PC-9 (cell line): ENCODE data around the gene S100A16. TPM values are rescaled to one million over a fixed set of nuclear protein-coding genes. Genes with fewer than 3 reads are reported as not detected.

Source experiments
- BruUV-seq: library from RNA; stranded (reverse); fragments of 400-500 nt; replicated peaks from 2 replicates; lab custom pipeline; 2021; lab: Mats Ljungman, UMichigan
- CTCF ChIA-PET: fragments of 300-600 bp; sonication (Branson Sonifier 250); formaldehyde crosslinking; loops from one replicate; lab custom pipeline; 2022; ENCODE audit warnings: antibody characterized with exemption; lab: Charles Lee
- POLR2A ChIA-PET: fragments of 300-600 bp; sonication (Branson Sonifier 250); formaldehyde crosslinking; loops from one replicate; lab custom pipeline; 2022; ENCODE audit warnings: antibody characterized with exemption; ENCODE audit not compliant: unreplicated experiment; lab: Charles Lee
- DNase-seq, 2 experiments: peaks; one replicate each; pipeline versions ENCODE4 v3.0.0 to v3.0.0-alpha.2; 2015 to 2022; ENCODE audit warnings: mixed read lengths in 1 of 2
- H2AFZ ChIP-seq: fragments of 200-600 bp; sonication (generic); 2 replicates; pipeline ENCODE4 v1.8.1; 2017; ENCODE audit warnings: antibody characterized with exemption
- H3F3A ChIP-seq: fragments of 200-600 bp; sonication (generic); 2 replicates; pipeline ENCODE4 v1.8.1; 2017; ENCODE audit warnings: antibody characterized with exemption, mild to moderate bottlenecking, low read depth; ENCODE audit not compliant: insufficient read depth
- H3K27ac ChIP-seq: fragments of 200-600 bp; sonication (generic); 2 replicates; pipeline ENCODE4 v1.6.1; 2016; ENCODE audit warnings: mixed run types
- H3K27me3 ChIP-seq: fragments of 200-600 bp; sonication (generic); 2 replicates; pipeline ENCODE4 v1.6.1; 2016; ENCODE audit warnings: low read depth, mixed run types; ENCODE audit not compliant: insufficient read depth
- H3K36me3 ChIP-seq: fragments of 200-600 bp; sonication (generic); 2 replicates; pipeline ENCODE4 v1.6.1; 2016; ENCODE audit warnings: low read depth, mixed run types
- H3K4me1 ChIP-seq: fragments of 200-600 bp; sonication (generic); replicated peaks from 2 replicates; pipeline ENCODE4 v1.6.1; 2016; ENCODE audit warnings: mixed run types; ENCODE audit not compliant: insufficient read depth
- H3K4me2 ChIP-seq: fragments of 200-600 bp; sonication (generic); 2 replicates; pipeline ENCODE4 v1.6.1; 2017; ENCODE audit warnings: mixed run types
- H3K4me3 ChIP-seq: fragments of 200-600 bp; sonication (generic); 2 replicates; pipeline ENCODE4 v1.6.1; 2016; ENCODE audit warnings: mixed run types
- H3K79me2 ChIP-seq: fragments of 200-600 bp; sonication (generic); 2 replicates; pipeline ENCODE4 v1.6.1; 2017; ENCODE audit warnings: low read depth, mixed run types
- H3K9me2 ChIP-seq: fragments of 200-600 bp; sonication (generic); 2 replicates; pipeline ENCODE4 v1.8.1; 2017; ENCODE audit warnings: mild to moderate bottlenecking; ENCODE audit not compliant: insufficient read depth
- H3K9me3 ChIP-seq: fragments of 200-600 bp; sonication (generic); 2 replicates; pipeline ENCODE4 v1.8.1; 2016; ENCODE audit warnings: low read depth; ENCODE audit not compliant: insufficient read depth
- H4K20me1 ChIP-seq: fragments of 200-600 bp; sonication (generic); 2 replicates; pipeline ENCODE4 v1.8.1; 2017; ENCODE audit not compliant: insufficient read depth
- CTCF ChIP-seq: fragments of 200-600 bp; sonication (generic); conservative IDR thresholded peaks from 2 replicates; pipeline ENCODE4 v1.6.1; 2017; ENCODE audit warnings: mixed run types, antibody characterized with exemption, mild to moderate bottlenecking, moderate library complexity
- EZH2 ChIP-seq: fragments of 200-600 bp; sonication (generic); IDR thresholded peaks from 2 replicates; pipeline ENCODE4 v1.8.0; 2017; ENCODE audit warnings: antibody characterized with exemption, low read depth
- intact Hi-C: fragments of 100-400 bp; cut with micrococcal nuclease; formaldehyde crosslinking; loops from one replicate; pipeline ENCODE4 v1.10.0; 2022; ENCODE audit not compliant: unreplicated experiment
- total RNA-seq: library from RNA; stranded (reverse); gene quantifications from 2 replicates; pipeline ENCODE4 v1.2.3, GENCODE V29; 2021

Gene S100A16
- total RNA-seq, 1 experiment from 2014 or later: 276 TPM

DNA sequence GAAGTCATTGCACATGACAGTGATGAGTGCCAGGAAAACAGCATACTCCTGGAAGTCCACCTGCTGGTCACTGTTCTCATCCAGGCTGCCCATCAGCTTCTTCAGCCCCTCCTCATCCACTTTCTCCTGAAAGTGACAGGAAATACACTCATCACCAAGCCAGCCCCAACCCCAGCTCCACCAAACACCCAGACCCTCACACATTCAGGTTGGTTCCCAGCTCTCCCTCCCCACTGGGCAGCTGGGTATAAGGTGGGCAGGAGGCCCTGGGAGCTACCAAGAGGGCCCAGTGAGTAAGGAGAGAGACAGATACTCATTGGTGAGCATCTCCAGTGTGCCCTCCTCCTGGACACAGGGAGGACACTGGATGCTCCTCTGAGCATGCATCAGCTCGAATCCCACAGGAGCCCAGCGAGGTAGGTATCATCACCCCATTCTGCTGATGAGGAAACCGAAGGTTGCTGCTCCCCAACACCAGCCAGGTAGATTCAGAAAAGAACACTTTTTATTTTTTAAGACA is 51.4 kb downstream of the S100A16 start:
- peaks cover 25% of the 10 kb centered on the region for H3F3A ChIP-seq
- peaks cover 32% of the 10 kb centered on the region for H3K4me1 ChIP-seq
- no peaks in the 10 kb centered on the region for H3K9me3 ChIP-seq
- H3K9me2 ChIP-seq: no peaks in the 10 kb centered on the region
- no peak overlapping the region for H3K4me2 ChIP-seq
- DNase-seq: no peak
- no peaks in the 10 kb centered on the region for H3K27me3 ChIP-seq
- H3K36me3 ChIP-seq: no peaks in the 10 kb centered on the region
- H3K4me3 ChIP-seq: no peak overlapping the region
- H3K79me2 ChIP-seq: no peaks in the 10 kb centered on the region
- ChIA-PET POLR2A (no interaction called here), CTCF (no interaction called here)
- H4K20me1 ChIP-seq: no peaks in the 10 kb centered on the region
- BruUV-seq: no TSS peak
- H2AFZ ChIP-seq: no peak overlapping the region
- intact Hi-C loops: loop anchor here (10.0 kb wide), 1 partner anchor 403 kb away; the partner anchor contains the start of genes CREB3L4 and SLC39A1
- no peak for TF ChIP-seq CTCF
- TF ChIP-seq EZH2: no peak
- no peak overlapping the region for H3K27ac ChIP-seq

DNA sequence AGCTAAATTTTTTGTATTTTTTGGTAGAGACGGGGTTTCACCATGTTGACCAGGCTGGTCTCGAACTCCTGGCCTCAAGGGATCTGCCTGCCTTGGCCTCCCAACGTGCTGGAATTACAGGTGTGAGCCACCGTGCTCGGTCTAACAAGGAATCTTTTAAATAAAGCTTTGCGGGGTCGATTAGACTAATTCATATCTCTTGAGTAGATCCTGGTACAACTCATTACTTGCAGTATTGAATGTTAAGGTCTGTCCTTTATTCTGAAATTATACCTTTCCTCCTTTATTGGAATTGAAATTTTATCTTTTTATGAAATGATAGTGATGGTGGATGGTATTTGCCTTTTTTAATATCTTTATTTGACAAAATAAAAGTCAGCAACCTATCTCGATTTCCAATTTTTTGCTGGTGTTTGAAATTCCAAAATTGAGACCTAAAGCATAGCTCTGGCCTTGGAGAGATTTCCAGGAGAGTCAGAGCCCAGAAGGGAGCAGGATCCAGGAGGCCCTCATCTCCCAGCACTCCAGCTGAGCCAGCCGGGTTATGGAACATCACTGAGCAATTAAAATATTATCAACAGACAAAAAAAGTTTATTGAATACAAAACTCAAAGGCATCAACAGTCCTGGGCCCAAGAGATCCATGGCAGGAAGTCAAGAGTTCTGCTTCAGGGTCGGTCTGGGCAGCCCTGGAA is 52.0 kb downstream of the S100A16 start:
- no peak for TF ChIP-seq CTCF
- no peak for TF ChIP-seq EZH2
- Histone ChIP-seq H3K9me3 (no peaks in the 10 kb centered on the region), H3K9me2 (no peaks in the 10 kb centered on the region), H3K36me3 (no peaks in the 10 kb centered on the region), H3K4me3 (no peak overlapping the region), H3K27ac (no peak overlapping the region), H2AFZ (no peak overlapping the region), H3K4me2 (no peak overlapping the region), H3K79me2 (no peaks in the 10 kb centered on the region), H3K4me1 (peaks cover 27% of the 10 kb centered on the region), H4K20me1 (no peaks in the 10 kb centered on the region), H3K27me3 (no peaks in the 10 kb centered on the region), H3F3A (peaks cover 23% of the 10 kb centered on the region)
- intact Hi-C loops: loop anchor here (10.0 kb wide), 1 partner anchor 404 kb away; the partner anchor contains the start of genes CREB3L4 and SLC39A1
- no peak for DNase-seq
- ChIA-PET POLR2A (interaction anchor here (0.6 kb wide), 1 partner anchor 9 kb away, joined by 4 read pairs; no protein-coding TSS in a partner anchor), CTCF (interaction anchor here (0.5 kb wide), 1 partner anchor 437 kb away, joined by 4 read pairs; no protein-coding TSS in a partner anchor)
- no TSS peak for BruUV-seq

GRCh38 chr1:153560241-153560640 is 52.7 kb downstream of the S100A16 start:
- H4K20me1 ChIP-seq: no peaks in the 10 kb centered on the region
- no peak for DNase-seq
- no peak overlapping the region for H3K4me2 ChIP-seq
- H2AFZ ChIP-seq: no peak overlapping the region
- H3K9me3 ChIP-seq: no peaks in the 10 kb centered on the region
- no peaks in the 10 kb centered on the region for H3K36me3 ChIP-seq
- H3K27me3 ChIP-seq: no peaks in the 10 kb centered on the region
- H3K4me1 ChIP-seq: peaks cover 20% of the 10 kb centered on the region
- ChIA-PET POLR2A (interaction anchor here (0.6 kb wide), 1 partner anchor 9 kb away, joined by 4 read pairs; no protein-coding TSS in a partner anchor), CTCF (interaction anchor here (0.5 kb wide), 1 partner anchor 437 kb away, joined by 4 read pairs; no protein-coding TSS in a partner anchor)
- H3F3A ChIP-seq: peaks cover 17% of the 10 kb centered on the region
- no peak overlapping the region for H3K27ac ChIP-seq
- no peaks in the 10 kb centered on the region for H3K9me2 ChIP-seq
- TF ChIP-seq EZH2 (no peak), CTCF (no peak)
- no TSS peak for BruUV-seq
- no peak overlapping the region for H3K4me3 ChIP-seq
- H3K79me2 ChIP-seq: no peaks in the 10 kb centered on the region
- intact Hi-C loops: loop anchor here (10.0 kb wide), 1 partner anchor 405 kb away; the partner anchor contains the start of genes CREB3L4 and SLC39A1
